Measurements from ENCODE around the gene DAPK1.

DAPK1 gene

DNA sequence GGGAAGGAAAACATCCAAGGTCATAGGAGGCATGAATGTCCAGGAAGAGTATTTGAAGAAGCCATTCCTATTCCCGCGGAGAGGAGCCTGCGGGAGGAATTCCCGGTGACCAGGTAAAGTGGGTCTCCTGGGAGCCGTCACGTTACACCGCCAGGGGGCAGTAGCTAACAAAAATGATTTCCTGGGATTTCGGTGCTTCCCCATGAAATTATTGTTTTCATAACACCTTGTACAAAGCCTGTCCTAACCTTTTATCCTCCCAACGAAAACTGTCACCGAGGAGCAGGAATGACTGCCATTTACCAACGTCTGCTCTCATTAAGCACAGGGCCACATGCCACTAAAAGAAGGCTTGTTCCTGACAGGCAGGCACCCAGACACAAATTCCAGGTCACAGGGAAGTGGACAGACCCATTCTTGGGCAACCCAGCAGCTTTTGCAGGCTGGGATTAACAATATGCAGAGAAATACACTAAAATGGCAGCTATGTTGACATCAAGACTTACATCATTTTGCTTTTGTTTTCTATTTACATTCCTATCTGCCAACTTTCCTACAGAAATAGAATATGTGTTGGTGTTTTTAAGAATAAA is 187.1 kb downstream of the DAPK1 start:
- no peak for DNase-seq (ENCODE audit: low read depth in 2 of 2)

DNA sequence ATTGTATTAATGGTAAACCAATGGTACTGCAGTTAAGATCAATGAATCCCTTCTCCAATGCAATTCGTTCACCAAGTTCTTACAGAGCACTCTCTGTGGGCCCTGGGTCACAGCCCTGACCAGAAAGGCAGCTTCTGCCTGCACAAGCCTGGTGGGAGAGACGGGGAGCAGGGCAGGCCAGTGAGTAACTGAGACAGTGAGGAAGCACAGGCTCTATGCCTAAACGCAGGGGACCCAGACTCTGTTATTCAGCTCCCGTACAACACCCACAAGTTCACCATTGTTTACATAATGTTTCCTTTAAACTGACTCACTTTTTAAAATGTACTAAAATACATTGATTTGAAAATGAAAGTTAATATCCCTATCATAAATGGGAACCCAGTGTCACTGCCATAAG is 187.8 kb downstream of the DAPK1 start:
- no peak for DNase-seq (ENCODE audit: low read depth in 2 of 2)

DNA sequence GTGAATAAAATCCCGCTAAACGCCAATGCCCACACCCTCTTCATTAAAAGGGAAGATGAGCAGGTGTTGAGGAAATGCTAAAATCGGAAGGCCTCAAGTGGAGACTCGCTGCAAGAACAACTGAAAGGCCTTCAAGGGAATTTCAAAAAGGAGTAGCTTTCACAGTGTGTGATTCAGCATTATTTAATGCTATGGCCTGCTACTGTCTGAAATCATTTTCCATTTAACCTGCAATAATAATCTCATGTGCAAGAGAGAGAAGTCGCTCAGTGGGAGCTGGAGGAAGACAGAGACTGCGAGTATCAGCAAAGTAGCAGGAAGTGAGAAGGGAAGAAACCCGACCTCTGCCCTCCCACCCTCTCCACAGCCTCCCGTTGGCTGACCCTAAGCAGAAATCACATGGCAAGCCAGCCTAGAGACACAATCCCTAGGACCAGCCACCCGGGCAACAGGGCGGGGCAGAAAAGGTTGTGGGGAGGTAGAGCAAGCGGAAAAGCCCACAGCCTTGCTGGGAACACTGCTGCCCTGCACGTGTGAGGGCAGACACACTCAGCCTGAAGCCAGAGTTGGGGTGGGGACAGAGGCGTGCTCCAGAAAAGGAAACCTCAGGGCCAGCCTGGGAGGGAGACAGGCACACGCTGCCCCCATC is 188.3 kb downstream of the DAPK1 start:
- DNase-seq (ENCODE audit: low read depth in 2 of 2) = no peak

DNA sequence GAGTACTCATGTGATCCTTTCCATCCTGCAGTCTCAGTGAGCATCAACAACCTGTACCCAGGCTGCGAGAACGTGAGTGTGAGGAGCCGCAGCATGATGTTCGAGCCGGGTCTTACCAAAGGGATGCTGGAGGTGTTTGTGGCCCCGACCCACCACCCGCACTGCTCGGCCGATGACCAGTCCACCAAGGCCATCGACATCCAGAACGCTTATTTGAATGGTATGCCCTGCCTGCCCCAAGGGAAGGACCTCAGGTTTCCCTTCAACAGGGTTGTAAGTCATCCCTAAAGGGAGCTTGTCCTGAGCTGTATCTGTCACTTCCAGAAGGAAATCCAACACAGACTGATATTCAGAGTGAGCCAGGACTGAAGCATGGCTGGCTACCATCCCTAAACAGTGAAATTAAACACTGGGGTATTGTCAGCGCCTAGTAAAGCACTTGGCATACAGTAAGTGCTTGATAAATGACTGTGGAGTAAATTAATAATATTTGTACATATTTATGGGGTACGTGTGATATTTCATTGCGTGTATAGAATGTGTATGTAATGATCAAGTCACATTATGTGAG is 188.9 kb downstream of the DAPK1 start:
- no peak for DNase-seq (ENCODE audit: low read depth in 2 of 2)

DNA sequence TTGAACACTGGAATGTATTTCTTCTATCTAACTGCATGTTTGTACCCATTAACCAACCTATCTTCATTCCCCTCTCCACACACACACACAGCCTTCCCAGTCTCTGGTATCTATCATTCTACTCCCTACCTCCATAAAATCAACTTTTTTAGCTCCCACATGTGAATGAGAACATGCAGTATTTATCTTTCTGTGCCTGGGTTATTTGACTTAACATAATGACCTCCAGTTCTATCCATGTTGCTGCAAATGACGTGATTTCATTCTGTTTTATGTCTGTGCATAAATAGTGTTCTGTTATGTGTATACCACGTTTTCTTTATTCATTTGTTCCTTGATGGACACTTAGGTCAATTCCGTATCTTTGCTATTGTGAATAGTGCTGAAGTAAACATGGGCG is 189.5 kb downstream of the DAPK1 start:
- no peak for DNase-seq (ENCODE audit: low read depth in 2 of 2)

DNA sequence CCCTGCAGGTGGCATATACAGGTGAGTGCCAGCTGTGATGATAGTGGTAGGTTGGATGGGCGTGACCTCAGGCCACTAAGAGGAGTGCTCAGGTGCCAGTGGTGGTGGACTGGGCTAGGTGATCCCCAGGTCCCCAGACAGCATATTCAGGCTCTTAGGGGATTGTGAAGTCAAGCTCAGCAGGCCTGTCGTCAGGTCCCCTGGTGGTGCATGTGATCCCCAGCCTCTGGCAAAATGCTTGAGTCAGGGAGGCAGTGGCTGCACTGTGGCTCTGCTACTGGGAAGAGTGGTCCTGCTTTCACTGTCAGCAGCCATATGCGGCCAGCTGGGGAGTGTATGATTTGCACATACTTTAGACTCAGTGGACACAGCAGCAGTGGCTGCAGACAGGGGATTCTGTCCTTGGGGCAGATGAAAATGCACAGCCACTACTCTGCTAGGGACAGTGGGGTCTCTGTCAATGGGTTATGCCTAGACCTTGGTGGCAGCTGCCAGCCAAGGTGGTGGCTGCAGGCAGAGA is 196.6 kb downstream of the DAPK1 start:
- DNase-seq (ENCODE audit: low read depth in 2 of 2) = no peak

DNA sequence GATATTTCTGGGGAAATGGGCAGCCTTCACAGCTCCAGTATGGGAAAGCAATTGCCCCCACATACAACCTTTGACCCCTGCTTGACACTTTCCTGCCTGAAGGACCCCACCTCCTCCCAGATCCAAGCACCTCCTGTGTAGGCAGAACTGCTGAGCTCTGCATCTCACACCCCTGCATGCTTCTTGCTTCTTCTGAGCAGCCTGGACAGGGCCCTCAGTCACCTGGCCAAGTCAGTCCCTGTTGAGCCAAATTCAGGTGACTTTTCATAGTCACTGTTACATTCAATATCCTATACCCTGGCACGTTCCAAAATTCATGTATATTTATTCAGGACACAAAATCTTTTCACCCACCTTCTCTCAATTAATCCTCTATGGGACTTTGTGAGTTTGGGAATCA is 197.9 kb downstream of the DAPK1 start:
- no peak for DNase-seq (ENCODE audit: low read depth in 2 of 2)

DNA sequence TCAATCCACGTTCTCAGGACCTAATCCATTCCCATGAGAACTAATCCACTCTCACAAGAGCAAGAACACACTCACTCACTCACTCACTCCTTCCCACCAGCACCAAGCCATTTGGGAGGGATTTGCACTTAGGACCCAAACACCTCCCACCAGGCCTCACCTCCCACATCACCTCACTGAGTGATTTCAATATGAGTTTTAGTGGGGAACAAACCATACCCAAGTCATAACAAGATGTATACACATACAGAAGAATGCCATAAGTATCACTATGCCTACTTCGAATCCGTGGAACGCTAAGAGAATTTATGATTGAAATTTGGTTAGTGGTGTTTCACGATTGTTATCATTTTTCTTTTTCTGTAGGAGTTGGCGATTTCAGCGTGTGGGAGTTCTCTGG is 199.0 kb downstream of the DAPK1 start:
- no peak for DNase-seq (ENCODE audit: low read depth in 2 of 2)

DNA sequence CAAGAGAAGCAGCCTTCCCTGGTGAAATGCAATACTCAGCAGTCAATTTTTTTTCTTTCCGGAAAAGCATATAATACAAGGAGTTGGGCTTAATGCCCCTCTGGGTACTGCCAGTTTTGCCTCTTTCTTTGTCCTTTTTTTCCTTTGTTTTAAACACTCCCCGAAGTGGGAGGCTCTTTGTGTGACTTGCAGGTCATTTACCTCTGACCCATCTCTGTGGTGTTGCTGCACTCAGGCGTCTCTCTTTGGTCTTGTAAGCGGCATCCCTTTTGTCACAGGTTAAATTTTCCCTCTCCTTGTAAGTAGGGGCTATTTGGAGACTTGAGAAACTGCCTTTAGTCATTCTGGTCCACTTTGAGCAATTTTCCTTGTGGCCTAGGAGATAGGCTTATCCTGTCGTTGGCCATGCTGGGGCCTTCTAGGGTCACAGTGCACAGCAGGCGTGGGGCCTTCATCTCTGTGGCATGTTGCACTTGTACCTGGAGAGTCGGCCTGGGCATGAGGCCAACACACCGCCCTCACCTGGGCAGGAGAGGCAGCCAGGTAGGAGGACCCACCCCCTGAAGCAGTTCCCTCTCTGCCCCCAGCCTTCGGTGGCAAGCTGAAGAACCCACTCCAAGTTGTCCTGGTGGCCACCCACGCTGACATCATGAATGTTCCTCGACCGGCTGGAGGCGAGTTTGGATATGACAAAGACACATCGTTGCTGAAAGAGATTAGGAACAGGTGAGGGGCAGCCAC is 200.6 kb downstream of the DAPK1 start:
- DNase-seq (ENCODE audit: low read depth in 2 of 2) = no peak

DNA sequence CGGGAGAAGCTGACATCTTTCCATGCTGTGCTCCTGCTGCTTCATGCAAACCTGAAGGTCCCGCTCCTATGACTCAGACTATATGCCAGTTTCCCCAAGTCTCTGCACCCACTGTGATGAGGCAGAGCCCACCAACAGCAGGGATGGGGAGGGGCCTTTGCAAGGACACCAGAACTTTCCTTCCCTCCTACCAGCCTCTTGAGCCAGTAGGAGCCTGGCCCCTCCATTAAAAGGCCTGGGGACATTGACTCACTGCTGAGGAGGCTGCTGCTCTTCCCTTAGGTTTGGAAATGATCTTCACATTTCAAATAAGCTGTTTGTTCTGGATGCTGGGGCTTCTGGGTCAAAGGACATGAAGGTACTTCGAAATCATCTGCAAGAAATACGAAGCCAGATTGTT is 202.2 kb downstream of the DAPK1 start:
- DNase-seq (ENCODE audit: low read depth in 2 of 2) = no peak

DNA sequence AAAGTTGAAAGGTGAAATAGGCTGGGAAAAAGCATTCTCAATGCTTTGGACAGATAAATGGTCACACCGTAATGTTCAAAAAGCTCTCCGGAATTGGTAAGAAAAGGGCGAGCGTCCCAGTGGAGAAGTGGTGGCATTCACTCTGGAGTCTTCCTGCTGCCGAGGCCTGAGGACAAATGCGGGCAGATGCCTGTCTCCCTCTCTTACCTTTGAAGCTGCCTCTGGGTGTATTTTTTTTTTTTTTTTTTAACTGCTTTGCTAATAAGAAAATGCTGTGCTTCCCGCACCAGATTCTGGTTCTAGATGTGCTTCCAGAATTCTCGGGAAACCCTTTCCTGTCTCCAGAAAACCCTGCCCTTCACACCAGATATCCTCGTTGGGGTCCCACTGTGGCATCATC is 203.8 kb downstream of the DAPK1 start:
- DNase-seq (ENCODE audit: low read depth in 2 of 2) = no peak

DNA sequence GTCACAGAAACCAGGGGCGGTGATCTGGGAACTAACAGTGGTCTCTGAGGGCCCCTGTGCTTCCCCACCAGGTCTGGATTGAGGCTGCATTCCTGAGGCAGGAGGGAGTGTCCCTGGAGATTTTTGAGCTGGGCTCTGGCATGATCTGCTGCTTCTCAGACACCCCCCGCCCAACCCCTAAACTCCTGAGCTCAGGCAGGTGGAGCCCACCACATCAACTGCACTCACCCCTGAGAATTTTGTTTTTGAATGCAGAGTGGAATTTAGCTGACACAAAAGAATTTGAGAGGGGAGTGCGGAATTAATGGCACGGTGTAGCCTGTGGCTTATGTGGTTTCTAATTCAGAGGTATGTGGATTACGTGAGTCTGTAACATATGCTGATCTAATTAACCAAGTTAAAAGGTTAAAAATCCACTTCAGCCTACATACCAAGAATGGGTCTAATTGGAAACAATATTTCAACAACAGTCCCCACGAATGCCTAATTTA is 204.3 kb downstream of the DAPK1 start:
- no peak for DNase-seq (ENCODE audit: low read depth in 2 of 2)

DNA sequence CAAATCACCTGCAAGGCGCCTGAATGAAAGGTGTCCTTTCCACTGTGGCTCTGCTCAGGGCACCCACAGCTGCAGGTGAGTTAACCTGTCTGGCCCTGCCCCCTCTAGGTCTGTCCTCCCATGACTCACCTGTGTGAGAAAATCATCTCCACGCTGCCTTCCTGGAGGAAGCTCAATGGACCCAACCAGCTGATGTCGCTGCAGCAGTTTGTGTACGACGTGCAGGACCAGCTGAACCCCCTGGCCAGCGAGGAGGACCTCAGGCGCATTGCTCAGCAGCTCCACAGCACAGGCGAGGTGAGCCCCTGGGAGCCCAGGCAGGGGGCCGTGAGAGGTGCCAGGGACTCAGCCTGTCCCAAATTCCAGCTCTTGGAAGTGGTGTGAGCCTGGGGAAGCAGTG is 205.3 kb downstream of the DAPK1 start:
- DNase-seq (ENCODE audit: low read depth in 2 of 2) = no peak

DNA sequence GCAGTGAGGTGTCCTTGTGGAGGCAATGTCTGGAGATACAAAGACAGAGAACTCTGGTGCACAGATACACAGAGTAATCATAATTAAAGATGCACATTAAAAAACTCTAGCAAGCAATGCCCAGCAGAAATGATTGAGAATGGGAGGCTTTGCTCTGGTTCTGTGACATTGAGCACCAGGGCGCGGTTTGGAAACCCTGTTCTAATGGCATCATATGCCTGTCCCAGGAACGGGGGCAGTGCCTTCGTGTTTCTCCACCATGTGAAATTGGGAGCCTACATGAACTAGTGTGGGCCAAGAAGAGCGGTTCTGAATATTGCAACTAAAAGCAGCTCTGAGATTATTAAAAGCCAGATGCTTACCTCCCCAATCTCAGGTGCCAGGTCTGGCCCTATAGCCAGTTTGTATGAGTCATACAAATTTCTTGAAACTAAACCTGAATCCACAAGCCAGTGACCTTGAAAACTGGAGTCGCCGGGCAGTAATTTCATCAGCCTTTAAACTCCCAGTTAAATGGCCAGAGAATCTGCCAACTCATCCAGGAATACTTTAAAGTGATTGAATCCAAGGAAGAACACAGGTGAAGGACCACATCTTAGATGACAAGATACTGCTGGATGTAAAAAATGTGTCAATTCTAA is 206.1 kb downstream of the DAPK1 start:
- no peak for DNase-seq (ENCODE audit: low read depth in 2 of 2)

DNA sequence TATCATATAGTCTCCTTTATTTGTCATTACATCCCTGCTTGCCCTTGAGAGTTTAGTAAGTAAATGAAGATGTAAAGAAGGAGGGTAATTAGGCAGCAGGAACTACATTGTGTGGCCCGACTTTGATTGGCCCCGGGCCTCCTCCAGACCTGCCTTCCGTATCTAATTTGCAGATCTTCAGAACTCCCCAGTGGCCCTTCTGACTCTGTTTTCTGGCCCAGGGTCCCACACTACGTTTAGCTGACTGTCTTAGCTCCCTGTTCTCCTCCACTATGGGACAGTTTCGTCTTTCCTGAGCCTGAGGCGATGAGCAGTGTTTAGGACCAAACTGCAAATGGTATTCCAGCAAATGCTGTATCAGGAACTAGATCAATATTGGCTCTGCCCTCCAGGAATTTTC is 206.7 kb downstream of the DAPK1 start:
- no peak for DNase-seq (ENCODE audit: low read depth in 2 of 2)

DNA sequence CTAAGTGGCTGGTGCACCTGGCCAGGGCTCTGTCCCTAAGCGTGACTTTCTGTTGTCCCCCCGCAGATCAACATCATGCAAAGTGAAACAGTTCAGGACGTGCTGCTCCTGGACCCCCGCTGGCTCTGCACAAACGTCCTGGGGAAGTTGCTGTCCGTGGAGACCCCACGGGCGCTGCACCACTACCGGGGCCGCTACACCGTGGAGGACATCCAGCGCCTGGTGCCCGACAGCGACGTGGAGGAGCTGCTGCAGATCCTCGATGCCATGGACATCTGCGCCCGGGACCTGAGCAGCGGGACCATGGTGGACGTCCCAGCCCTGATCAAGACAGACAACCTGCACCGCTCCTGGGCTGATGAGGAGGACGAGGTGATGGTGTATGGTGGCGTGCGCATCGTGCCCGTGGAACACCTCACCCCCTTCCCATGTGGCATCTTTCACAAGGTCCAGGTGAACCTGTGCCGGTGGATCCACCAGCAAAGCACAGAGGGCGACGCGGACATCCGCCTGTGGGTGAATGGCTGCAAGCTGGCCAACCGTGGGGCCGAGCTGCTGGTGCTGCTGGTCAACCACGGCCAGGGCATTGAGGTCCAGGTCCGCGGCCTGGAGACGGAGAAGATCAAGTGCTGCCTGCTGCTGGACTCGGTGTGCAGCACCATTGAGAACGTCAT is 208.5 kb downstream of the DAPK1 start:
- no peak for DNase-seq (ENCODE audit: low read depth in 2 of 2)

DNA sequence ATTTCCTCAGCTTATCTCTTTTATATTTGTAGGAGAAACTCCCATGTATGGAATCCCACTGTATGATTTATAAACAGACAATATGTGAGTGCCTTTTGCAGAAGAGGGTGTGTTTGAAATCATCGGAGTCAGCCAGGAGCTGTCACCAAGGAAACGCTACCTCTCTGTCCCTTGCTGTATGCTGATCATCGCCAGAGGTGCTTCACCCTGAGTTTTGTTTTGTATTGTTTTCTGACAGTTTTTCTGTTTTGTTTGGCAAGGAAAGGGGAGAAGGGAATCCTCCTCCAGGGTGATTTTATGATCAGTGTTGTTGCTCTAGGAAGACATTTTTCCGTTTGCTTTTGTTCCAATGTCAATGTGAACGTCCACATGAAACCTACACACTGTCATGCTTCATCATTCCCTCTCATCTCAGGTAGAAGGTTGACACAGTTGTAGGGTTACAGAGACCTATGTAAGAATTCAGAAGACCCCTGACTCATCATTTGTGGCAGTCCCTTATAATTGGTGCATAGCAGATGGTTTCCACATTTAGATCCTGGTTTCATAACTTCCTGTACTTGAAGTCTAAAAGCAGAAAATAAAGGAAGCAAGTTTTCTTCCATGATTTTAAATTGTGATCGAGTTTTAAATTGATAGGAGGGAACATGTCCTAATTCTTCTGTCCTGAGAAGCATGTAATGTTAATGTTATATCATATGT is 210.3 kb downstream of the DAPK1 start:
- no peak for DNase-seq (ENCODE audit: low read depth in 2 of 2)

DNA sequence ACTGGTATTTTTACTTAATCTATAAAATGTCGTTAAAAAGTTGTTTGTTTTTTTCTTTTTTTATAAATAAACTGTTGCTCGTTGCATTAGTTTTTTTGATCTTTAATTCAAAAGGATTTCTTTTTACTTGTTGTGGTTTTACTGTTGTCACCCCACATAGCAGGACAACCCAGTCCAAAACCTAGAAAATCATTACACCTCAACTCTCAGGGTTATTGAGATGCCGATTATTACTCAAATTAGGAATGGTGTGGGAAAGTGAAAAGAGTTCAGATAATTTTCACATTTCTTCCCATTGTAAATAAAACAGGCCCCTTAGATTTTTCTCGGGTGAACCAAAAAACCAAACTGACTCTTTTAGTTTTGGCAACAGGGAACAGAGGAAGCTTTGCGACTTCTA is 210.9 kb downstream of the DAPK1 start:
- no peak for DNase-seq (ENCODE audit: low read depth in 2 of 2)

DNA sequence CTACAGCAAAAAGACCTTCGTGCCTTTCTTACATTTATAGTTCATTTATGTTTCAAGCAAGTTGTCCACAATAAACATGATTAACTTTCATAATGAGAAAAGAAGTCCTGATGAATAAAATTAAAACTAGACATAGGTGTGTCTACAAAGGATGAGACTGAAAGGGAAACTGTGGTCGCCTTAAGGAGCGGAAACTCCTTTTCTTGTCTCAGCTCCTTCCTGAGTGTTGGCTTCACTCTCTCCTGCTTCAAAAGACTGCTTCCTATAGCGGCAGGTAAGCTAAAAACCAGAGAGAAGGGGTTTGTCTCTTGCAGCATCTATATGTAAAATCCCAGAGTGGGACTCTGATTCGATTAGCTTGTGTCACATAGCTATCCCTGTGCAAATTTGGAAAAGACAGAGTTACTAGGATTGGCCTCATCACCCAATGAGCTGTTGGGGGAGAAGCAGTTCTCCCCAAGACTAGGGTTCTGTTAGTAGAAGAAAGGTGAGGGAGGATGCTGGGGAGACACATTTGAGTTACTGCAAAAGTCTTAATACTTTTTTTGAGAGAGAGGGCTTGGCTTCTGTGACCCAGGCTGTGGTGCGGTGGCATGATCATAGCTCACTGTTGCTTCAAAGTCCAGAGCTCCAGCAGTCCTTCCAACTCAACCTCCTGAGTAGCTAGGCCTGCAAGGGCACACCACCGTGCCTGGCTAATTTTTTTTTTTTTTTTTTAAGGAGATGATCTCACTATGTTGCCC is 211.5 kb downstream of the DAPK1 start:
- DNase-seq (ENCODE audit: low read depth in 2 of 2) = no peak

DNA sequence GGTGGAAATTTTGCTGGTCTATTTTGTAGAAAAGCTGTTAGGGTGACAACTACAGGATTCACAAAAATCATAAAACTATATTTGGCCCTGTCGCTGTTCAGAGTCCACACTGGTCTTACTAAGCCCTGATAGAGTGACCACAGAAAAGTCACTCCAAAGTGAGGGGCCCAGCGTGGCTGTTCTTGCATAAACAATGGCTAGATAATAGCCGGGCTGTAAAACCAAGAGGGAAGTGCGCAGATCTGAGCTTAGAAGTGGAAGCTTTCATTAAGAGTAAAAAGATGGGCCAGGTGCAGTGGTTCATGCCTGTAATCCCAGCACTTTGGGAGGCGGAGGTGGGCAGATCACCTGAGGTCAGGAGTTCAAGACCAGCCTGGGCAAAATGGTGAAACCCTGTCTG is 212.8 kb downstream of the DAPK1 start:
- no peak for DNase-seq (ENCODE audit: low read depth in 2 of 2)
